IMR-90 (cell line): Measurements from ENCODE around the gene RNH1. TPM values are rescaled to one million over a fixed set of nuclear protein-coding genes. Genes with fewer than 3 reads are reported as not detected.

Experiments used
- ATAC-seq: fragments of 200-7000 bp; cut with Tn5 transposase; 2 replicates; pipeline ENCODE4 v1.9.1; 2020; ENCODE audit warnings: low read depth, mild to moderate bottlenecking, moderate library complexity
- BruUV-seq: library from RNA; stranded (reverse); fragments of 400-500 nt; replicated peaks from 2 replicates; lab custom pipeline; 2021; lab: Mats Ljungman, UMichigan
- CTCF ChIA-PET: fragments of 300-600 bp; formaldehyde crosslinking; extraction: SDS; loops from one replicate; lab custom pipeline; 2021; ENCODE audit warnings: antibody characterized with exemption; lab: Yijun Ruan, JAX
- POLR2A ChIA-PET: fragments of 300-600 bp; sonication (Branson Sonifier 250); formaldehyde crosslinking; loops from one replicate; lab custom pipeline; 2022; ENCODE audit warnings: antibody characterized with exemption; ENCODE audit not compliant: unreplicated experiment; lab: Charles Lee
- DNase-seq: peaks from one replicate; pipeline ENCODE4 v3.0.0; 2013
- H2AFZ ChIP-seq: replicated peaks from 2 replicates; pipeline ENCODE3; 2013; ENCODE audit warnings: low read length, mild to moderate bottlenecking; ENCODE audit not compliant: poor library complexity
- H2AK5ac ChIP-seq: 2 replicates; pipeline ENCODE4 v1.6.1; 2013; ENCODE audit warnings: low read depth, low read length, inconsistent platforms
- H2AK9ac ChIP-seq: replicated peaks from 2 replicates; pipeline ENCODE3; 2013; ENCODE audit warnings: mild to moderate bottlenecking, low read depth, low read length, moderate library complexity; ENCODE audit not compliant: poor library complexity
- H2BK120ac ChIP-seq: 2 replicates; pipeline ENCODE4 v1.6.1; 2013; ENCODE audit warnings: low read depth, low read length, inconsistent platforms
- H2BK15ac ChIP-seq: 3 replicates; pipeline ENCODE4 v1.6.1; 2013; ENCODE audit warnings: low read depth, low read length, inconsistent platforms
- H2BK20ac ChIP-seq: 2 replicates; pipeline ENCODE4 v1.6.1; 2013; ENCODE audit warnings: low read depth, mild to moderate bottlenecking, inconsistent platforms, low read length, moderate library complexity
- H2BK5ac ChIP-seq: 2 replicates; pipeline ENCODE4 v1.6.1; 2013; ENCODE audit warnings: mild to moderate bottlenecking, low read depth, low read length, inconsistent platforms; ENCODE audit not compliant: poor library complexity, severe bottlenecking
- H3K14ac ChIP-seq: replicated peaks from 2 replicates; pipeline ENCODE4 v1.6.1; 2013; ENCODE audit warnings: low read depth, low read length, inconsistent platforms
- H3K18ac ChIP-seq: 2 replicates; pipeline ENCODE4 v1.6.1; 2013; ENCODE audit warnings: low read depth, low read length, control low read depth
- H3K23ac ChIP-seq: 2 replicates; pipeline ENCODE4 v1.6.1; 2013; ENCODE audit warnings: low read depth, low read length, inconsistent platforms
- H3K27ac ChIP-seq: 2 replicates; pipeline ENCODE4 v1.5.1; 2013; ENCODE audit warnings: mild to moderate bottlenecking, control low read depth, low read length; ENCODE audit not compliant: insufficient read depth
- H3K27me3 ChIP-seq: 2 replicates; pipeline ENCODE4 v1.6.1; 2013; ENCODE audit warnings: low read length; ENCODE audit not compliant: control insufficient read depth, insufficient read depth
- H3K36me3 ChIP-seq: 2 replicates; pipeline ENCODE4 v1.6.1; 2013; ENCODE audit warnings: low read length, mixed read lengths; ENCODE audit not compliant: control insufficient read depth, insufficient read depth
- H3K4ac ChIP-seq: 2 replicates; pipeline ENCODE4 v1.6.1; 2013; ENCODE audit warnings: low read depth, low read length, inconsistent platforms
- H3K4me1 ChIP-seq: 2 replicates; pipeline ENCODE4 v1.6.1; 2013; ENCODE audit warnings: low read length, mixed read lengths; ENCODE audit not compliant: control insufficient read depth, insufficient read depth
- H3K4me2 ChIP-seq: 2 replicates; pipeline ENCODE4 v1.6.1; 2013; ENCODE audit warnings: low read depth, mild to moderate bottlenecking, control low read depth, low read length, moderate library complexity
- H3K4me3 ChIP-seq: 2 replicates; pipeline ENCODE4 v1.5.1; 2013; ENCODE audit warnings: low read depth, mild to moderate bottlenecking, control low read depth, low read length, moderate library complexity; ENCODE audit not compliant: insufficient read depth
- H3K56ac ChIP-seq: 2 replicates; pipeline ENCODE4 v1.6.1; 2013; ENCODE audit warnings: low read length, inconsistent platforms; ENCODE audit not compliant: insufficient read depth; ENCODE audit errors: extremely low read depth
- H3K79me1 ChIP-seq, 2 experiments: 2 replicates each; pipeline ENCODE4 v1.6.1; 2013; ENCODE audit warnings: low read length in 2 of 2, inconsistent platforms in 1 of 2, low read depth in 1 of 2
- H3K9ac ChIP-seq: 2 replicates; pipeline ENCODE4 v1.6.1; 2013; ENCODE audit warnings: low read depth, low read length, control low read depth
- H3K9me1 ChIP-seq: 2 replicates; pipeline ENCODE4 v1.6.1; 2013; ENCODE audit warnings: low read length, inconsistent platforms; ENCODE audit not compliant: insufficient read depth
- H3K9me3 ChIP-seq: 2 replicates; pipeline ENCODE4 v1.6.1; 2013; ENCODE audit warnings: low read length; ENCODE audit not compliant: control insufficient read depth, insufficient read depth
- H4K20me1 ChIP-seq: 2 replicates; pipeline ENCODE4 v1.6.1; 2013; ENCODE audit warnings: low read length, inconsistent platforms; ENCODE audit not compliant: insufficient read depth
- H4K5ac ChIP-seq: 2 replicates; pipeline ENCODE4 v1.6.1; 2013; ENCODE audit warnings: mild to moderate bottlenecking, low read depth, low read length, control low read depth
- H4K8ac ChIP-seq, 2 experiments: 2 replicates each; pipeline ENCODE4 v1.6.1; 2013; ENCODE audit warnings: low read depth in 2 of 2, low read length in 2 of 2, control low read depth in 1 of 2, inconsistent platforms in 1 of 2
- H4K91ac ChIP-seq: 2 replicates; pipeline ENCODE4 v1.6.1; 2013; ENCODE audit warnings: low read depth, low read length, inconsistent platforms; ENCODE audit not compliant: insufficient read depth
- BHLHE40 ChIP-seq: fragments of 150-350 bp; IDR thresholded peaks from 2 replicates; pipeline ENCODE4 v1.6.1; 2016; ENCODE audit warnings: mild to moderate bottlenecking, low read depth, low read length
- CEBPB ChIP-seq: IDR thresholded peaks from 2 replicates; pipeline ENCODE4 v1.6.1; 2012; ENCODE audit warnings: low read depth, low read length, improper control_type of control experiment
- CHD1 ChIP-seq: IDR thresholded peaks from 2 replicates; pipeline ENCODE4 v1.6.1; 2012; ENCODE audit warnings: low read depth, low read length, improper control_type of control experiment
- CTCF ChIP-seq: conservative IDR thresholded peaks from 2 replicates; pipeline ENCODE4 v1.5.1; 2012; ENCODE audit warnings: mild to moderate bottlenecking, low read depth, low read length, improper control_type of control experiment
- FOS ChIP-seq: fragments of 150-350 bp; IDR thresholded peaks from 2 replicates; pipeline ENCODE4 v1.6.1; 2016; ENCODE audit warnings: low read depth, low read length
- MAFK ChIP-seq: IDR thresholded peaks from 2 replicates; pipeline ENCODE4 v1.6.1; 2012; ENCODE audit warnings: low read depth, low read length, improper control_type of control experiment
- MAZ ChIP-seq: IDR thresholded peaks from 2 replicates; pipeline ENCODE4 v1.6.1; 2012; ENCODE audit warnings: low read depth, mild to moderate bottlenecking, low read length, improper control_type of control experiment, moderate library complexity, borderline replicate concordance
- NFE2L2 ChIP-seq: fragments of 150-350 bp; IDR thresholded peaks from 2 replicates; pipeline ENCODE4 v1.6.1; 2016; ENCODE audit warnings: low read depth, mild to moderate bottlenecking, low read length
- POLR2A ChIP-seq: IDR thresholded peaks from 2 replicates; pipeline ENCODE4 v1.6.1; 2012; ENCODE audit warnings: mild to moderate bottlenecking, low read depth, low read length
- SMC3 ChIP-seq: fragments of 150-350 bp; IDR thresholded peaks from 2 replicates; pipeline ENCODE4 v1.6.1; 2016; ENCODE audit warnings: low read depth, mild to moderate bottlenecking, antibody characterized with exemption, low read length, moderate library complexity
- WGBS, 2 experiments: methylation state at CpG; one replicate each; pipeline versions ENCODE4 v1.1.5 to v1.1.7; 2013; ENCODE audit warnings: missing lambda C conversion rate in 2 of 2; ENCODE audit not compliant: insufficient read length in 1 of 2; ENCODE audit errors: extremely low coverage in 2 of 2; 5-methylcytosine and 5-hydroxymethylcytosine counted together
- dilution Hi-C: fragments of 300-500 bp; cut with HindIII; formaldehyde crosslinking; loops from one replicate; pipeline ENCODE4 v1.14.3; 2018; ENCODE audit warnings: low sequenced_read_pairs; ENCODE audit not compliant: unreplicated experiment
- in situ Hi-C: fragments of 300-500 bp; cut with MboI; formaldehyde crosslinking; loops from 3 replicates; pipeline ENCODE4 v1.14.3; 2019; ENCODE audit warnings: low sequenced_read_pairs, inconsistent platforms, mixed read lengths
- intact Hi-C: fragments of 100-400 bp; cut with micrococcal nuclease; formaldehyde crosslinking; loops from 2 replicates; pipeline ENCODE4 v1.10.0; 2022
- polyA plus RNA-seq, 3 experiments: library from polyadenylated mRNA; depleted of rRNA; stranded (reverse); fragments of >200 nt; gene quantifications; 2 replicates each; pipeline ENCODE4 v1.2.3, GENCODE V29; 2012; ENCODE audit warnings: low replicate concordance in 1 of 3
- total RNA-seq: library from RNA; depleted of rRNA; stranded (reverse); fragments of >200 nt; gene quantifications from 2 replicates; pipeline ENCODE4 v1.2.3, GENCODE V29; 2012
- TF ChIP-seq, protein P1 (sequence below): fragments of 150-350 bp; IDR thresholded peaks from 2 replicates; pipeline ENCODE4 v1.6.1; 2017; ENCODE audit warnings: mild to moderate bottlenecking, antibody characterized with exemption, low read length, low read depth

The RNH1 gene
- total and polyA plus RNA-seq, 2 of the 4 experiments (the other 2 are of a cell fraction), result 138 to 247 TPM

DNA sequence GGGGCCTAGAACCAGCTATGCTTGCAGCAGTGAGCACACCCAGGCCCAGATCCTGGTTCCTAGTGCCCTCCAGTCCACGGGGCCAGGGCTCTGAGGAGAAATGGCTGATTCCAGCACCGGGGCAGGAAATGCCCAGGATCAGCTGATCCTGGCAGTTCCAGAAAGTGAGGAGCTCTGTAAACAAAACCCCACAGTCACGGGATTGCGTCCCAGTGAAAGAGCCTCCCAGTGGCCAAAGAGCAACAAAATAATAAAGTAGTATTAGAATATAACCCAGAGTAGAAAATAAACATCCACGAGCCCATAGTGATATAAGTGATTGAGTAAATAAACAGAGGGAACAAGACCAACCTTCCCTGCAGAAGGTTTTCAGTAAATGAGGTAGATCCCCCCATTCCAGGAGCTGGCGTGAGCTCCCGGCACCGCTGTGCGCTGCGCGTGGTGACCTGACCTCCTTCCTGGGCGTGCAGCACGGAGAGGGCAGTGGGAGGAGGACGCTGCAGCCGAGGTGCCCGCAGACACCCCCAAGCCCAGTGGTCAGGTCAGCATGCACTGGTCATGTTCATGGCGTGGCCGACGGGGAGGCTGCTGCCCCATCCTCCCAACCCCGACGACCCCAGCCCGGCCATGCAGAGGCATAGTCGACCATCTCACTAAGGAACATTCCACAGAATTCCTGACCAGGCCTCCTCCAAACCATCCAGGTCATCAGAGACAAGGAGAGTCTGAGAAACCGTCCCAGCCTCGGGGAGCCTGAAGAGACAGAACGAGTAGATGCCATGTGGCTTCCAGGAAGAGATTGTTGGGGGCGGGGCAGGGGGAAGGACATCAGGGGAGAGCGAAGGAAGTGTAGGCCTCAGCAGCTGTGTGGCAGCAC lies 37.1 kb downstream of the RNH1 start:
- Histone ChIP-seq H3K56ac (peak overlapping the region; percentile 57; the same call in 1 of the 2 replicates), H3K14ac (peak overlapping the region; percentile 99), H2AK5ac (peak overlapping the region; percentile 98), H4K8ac (peak overlapping the region; percentile 99), H2BK15ac (peak overlapping the region; percentile 71; the same call in 1 of the 3 replicates), H4K91ac (peak overlapping the region; percentile 96), H3K36me3 (peaks cover 4% of the 10 kb centered on the region; the same call in 1 of the 2 replicates), H3K23ac (peak overlapping the region; percentile 98), H2BK120ac (peak overlapping the region; percentile 79), H3K9me3 (no peaks in the 10 kb centered on the region), H3K18ac (peak overlapping the region; percentile 98), H4K20me1 (peaks cover 3% of the 10 kb centered on the region; the same call in 1 of the 2 replicates), H2BK5ac (peak overlapping the region; percentile 90), H3K9me1 (peaks cover 16% of the 10 kb centered on the region), H3K4me1 (peaks cover 17% of the 10 kb centered on the region), H2AFZ (peak overlapping the region; percentile 75), H3K9ac (peak overlapping the region; percentile 91), H3K27ac (peak overlapping the region; percentile 99), H3K4ac (peak overlapping the region; percentile 99), H3K4me3 (peak overlapping the region; percentile 6; the same call in 1 of the 2 replicates), H3K79me1 (peaks cover 8 to 60% of the 10 kb centered on the region in 2 experiments), H2BK20ac (peak overlapping the region; percentile 71; the same call in 1 of the 2 replicates), H4K5ac (peak overlapping the region; percentile 99), H2AK9ac (peak overlapping the region; percentile 97), H3K4me2 (peak overlapping the region; percentile 80), H3K27me3 (no peaks in the 10 kb centered on the region)
- dilution Hi-C loops, result no loop called here
- ChIA-PET CTCF (interaction anchor here (0.6 to 0.8 kb wide), 2 partner anchors 8 to 35 kb away, joined by 3 to 5 read pairs; no protein-coding TSS in a partner anchor), POLR2A (no interaction called here)
- TF ChIP-seq MAFK (peak; percentile 25; the same call in 1 of the 2 replicates), MAZ (peak; percentile 76; the same call in 1 of the 2 replicates), CEBPB (peak; percentile 8; the same call in 1 of the 2 replicates), FOS (no peak), CHD1 (no peak), NFE2L2 (no peak), POLR2A (no peak), CTCF (peak; percentile 46), BHLHE40 (peak; percentile 98), SMC3 (0 out of 2 replicates have a peak, but pooled peaks have one; percentile 25)
- TF ChIP-seq, protein P1, sequence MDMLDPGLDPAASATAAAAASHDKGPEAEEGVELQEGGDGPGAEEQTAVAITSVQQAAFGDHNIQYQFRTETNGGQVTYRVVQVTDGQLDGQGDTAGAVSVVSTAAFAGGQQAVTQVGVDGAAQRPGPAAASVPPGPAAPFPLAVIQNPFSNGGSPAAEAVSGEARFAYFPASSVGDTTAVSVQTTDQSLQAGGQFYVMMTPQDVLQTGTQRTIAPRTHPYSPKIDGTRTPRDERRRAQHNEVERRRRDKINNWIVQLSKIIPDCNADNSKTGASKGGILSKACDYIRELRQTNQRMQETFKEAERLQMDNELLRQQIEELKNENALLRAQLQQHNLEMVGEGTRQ, result peak; percentile 89
- no TSS peak for BruUV-seq
- ATAC-seq (peak; percentile 93), DNase-seq (peak; percentile 81)
- in situ Hi-C loops, result no loop called here
- intact Hi-C loops, result loop anchor here (2.0 kb wide), 1 partner anchor 19 kb away; the partner anchor contains the start of gene PTDSS2
- 80% methylated on average over 5 of the region's 28 CpGs; no CpG with 5 or more reads in 1 of the 2 experiments for WGBS, 2 experiments
